Left renal cortex interstitium (tissue), 4 donors: ENCODE data around the gene APLN. TPM values are rescaled to one million over a fixed set of nuclear protein-coding genes. Genes with fewer than 3 reads are reported as not detected.

Experiments
- DNase-seq, 4 donors: peaks; one replicate each; pipeline ENCODE4 v3.0.0-alpha.2; 2013; ENCODE audit warnings: low read depth in 4 of 4, low spot score in 2 of 4, missing footprints in 1 of 4
- polyA plus RNA-seq, 4 donors: library from polyadenylated mRNA; unstranded; fragments of 120-200 nt; gene quantifications; one replicate each; pipeline ENCODE4 v1.2.1, GENCODE V29; 2013; ENCODE audit not compliant: insufficient read length in 4 of 4

Gene APLN
- polyA plus RNA-seq = 1 to 10 TPM; 4.8 to 8.6 (median 6.8) TPM

DNA sequence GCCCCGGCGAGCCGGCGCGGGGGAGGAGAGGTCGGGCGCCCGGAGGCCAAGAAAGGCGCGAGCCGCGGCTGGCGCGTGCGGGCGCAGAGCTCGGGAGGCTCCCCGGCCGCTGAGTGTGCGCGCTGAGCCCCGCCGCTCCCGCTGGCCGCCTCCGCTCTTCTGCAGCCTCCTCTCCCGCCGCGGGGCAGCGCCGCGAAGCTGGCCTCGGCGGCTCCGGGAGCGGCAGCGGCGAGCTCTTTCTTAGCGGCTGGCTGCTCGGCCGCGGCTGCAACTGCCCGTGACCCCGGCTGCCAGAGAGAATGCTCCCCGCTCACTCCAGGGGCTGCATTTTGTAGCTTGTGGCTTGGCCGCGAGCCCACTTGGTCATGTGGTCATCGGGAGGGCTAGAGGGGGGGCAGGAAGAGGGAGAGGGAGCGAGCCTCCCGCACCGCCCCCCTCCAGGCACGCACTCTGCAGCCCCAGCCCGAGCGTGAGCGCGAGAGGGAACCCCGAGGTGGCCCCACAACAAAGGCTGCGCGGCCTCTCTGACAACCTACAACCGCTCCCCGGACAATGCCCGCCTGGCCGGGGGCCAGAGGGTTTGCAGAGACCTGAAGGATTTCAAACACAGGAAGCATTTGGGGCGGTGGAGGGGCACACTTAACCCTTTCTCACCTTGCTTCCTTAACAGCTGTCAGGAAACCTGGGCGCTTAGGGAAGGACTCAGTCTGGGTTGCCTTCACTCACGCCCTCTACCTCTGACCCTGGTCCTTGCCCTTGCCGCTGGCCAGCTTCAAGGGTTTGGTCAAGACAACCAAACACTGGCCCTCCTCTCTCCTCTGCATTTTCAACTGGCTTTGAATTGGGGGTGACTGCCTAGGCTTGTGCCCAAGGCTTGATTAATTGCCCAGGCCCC, at the start of gene APLN:
APLN (minus strand) TSS at position 305 of the 895 bp plus-strand sequence. CDS start 326 bp downstream, outside the sequence.
- no peak for DNase-seq

DNA sequence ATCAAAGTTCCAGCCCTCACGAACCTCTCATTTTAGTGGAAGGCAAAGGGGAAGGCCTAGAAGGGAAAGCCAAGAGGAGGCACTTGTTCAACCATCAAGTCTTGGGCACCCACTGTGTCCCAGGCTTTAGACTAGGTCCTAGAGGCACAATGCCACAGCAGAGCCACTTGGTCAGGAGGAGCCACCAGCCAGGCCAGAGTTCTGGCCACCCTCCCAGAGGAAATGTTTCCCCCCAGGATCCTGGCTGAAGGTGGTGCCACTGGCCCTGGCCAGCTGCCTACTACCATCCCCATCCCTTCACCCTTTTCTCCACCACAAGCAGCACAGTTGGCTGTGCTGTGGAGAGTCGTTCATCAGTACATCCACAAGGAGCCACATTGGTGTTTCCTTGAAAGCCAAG, 49.7 kb upstream of the APLN start:
- no peak for DNase-seq

DNA sequence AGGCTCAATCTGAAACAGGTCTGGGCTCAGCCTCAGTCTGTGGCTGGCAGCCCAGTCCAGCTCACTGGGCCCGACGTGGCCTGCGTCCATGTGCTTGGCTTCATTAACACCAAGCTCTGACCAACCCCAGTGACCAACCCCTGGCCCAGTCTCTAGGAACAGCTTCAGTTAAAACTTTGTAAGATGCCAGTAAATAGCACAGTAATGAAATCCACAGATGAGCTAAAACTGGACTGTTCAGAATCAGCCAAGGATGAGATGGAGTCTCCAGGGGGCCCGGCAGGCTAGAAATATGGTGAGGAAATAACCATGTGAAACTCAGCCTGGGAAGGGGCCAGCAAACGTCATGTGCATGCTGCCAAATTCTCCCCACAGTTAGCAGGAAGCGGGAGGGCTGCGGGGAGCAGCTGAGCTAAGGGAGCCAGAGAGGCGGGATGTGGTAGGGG, 46.9 kb upstream of the APLN start:
- DNase-seq = no peak

GRCh38 chrX:129700536-129700935, 45.8 kb upstream of the APLN start:
- no peak for DNase-seq

DNA sequence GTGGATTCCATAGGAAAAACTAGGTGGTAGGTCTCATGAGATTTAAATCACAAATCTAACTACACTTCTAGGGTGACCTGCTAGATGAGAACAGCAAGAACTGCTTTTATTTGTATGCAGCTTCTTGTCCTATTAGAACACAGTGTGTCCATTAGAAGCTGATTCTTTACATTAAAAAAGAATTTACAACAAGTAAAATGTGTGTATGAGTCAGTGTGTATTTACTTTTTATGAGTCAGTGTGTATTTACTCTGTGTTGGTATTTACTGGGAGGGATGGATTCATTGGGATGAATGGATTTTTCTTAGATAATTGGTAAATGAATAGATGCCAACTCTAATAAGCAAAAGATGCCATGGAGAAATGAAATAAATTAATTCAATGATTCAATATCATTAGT, 43.4 kb upstream of the APLN start:
- no peak for DNase-seq

DNA sequence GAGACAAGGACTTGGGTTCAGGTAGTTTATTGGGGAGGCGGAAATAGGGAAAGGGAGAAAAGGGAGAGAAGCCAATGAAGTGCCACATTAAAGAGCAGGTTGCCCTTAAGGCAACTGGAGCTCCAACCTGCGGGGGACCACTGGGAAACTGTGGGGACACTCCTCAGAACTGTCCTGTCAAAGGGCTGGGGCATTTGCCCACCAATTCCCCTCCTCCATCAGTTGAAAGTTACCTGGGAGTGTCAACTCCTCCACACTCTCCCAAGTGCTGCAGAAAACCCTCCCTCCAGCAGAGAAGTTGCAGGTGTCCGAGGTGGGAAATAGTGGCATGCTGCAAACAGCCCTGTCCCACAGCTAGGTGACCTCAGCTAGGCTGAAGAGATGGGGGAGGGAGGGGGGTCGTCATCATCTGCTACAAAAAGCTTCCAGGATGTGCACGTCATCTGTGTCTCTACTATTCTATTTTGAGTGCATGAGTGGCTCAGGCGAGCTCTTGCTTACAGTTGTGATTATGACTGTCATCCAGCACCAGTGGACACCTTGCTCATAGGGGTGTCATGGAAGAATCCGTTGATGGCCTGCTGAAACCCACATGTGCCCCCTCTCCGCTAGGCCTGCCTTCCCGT, 42.6 kb upstream of the APLN start:
- DNase-seq = no peak

- no peak for DNase-seq
These were observed 41.9 kb upstream of the APLN start for GRCh38 chrX:129696463-129697155.

DNA sequence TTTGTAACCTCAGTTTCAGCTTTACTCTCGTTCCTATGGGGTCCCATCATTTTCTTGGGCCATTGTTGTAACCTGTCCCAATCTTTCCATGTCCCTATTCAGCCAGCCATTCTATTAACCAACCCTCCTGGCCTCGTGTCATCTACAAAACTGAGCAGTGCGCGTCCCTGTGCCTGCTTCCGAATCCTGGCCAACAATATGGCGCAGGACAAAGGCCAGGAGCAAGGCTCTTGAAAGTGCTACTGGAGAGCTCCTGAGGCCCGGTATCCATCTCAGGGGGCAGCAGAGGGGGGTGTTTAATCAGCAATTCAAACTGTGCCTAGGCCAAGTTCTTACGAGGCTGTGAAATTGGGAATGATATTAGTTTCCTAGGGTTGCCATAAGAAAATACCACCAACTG, 41.2 kb upstream of the APLN start:
- no peak for DNase-seq

DNA sequence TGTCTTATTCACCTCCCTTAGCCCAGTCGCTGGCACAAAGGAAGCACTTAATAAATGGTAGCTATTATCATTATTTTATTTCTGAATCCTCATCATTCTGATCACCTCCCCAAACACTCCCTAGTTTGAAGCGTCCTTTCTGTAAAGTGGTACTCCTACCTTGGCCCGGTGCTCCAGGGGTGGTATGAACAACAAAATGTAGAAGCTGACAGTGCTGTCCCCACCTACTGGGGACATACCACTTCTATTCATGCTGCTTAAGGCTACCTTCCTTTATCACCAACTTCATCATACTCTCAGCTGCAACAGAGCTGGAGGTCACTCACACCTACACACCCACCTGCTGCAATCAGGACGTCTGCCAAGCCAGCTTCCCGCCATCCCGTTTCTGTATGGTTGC, 40.8 kb upstream of the APLN start:
- no peak for DNase-seq

DNA sequence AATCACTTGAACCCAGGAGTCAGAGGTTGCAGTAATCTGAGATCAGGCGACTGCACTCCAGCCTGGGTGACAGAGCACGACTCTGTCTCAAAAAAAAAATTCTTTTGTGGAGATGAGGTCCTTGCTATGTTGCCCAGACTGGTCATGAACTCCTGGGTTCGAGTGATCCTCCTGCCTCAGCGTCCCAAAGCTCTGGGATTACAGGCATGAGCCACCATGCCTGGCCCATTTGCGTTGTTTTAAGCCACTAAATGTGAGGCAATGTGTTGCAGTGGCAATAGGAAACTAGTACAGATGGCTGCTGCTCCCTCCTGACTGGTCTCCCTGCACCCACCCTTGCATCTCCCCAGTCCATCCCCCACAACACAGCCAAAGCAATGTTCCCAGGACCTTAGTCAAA, 40.0 kb upstream of the APLN start:
- no peak for DNase-seq

GRCh38 chrX:129693354-129693753, 38.6 kb upstream of the APLN start:
- DNase-seq = no peak

GRCh38 chrX:129690435-129690834, 35.7 kb upstream of the APLN start:
- no peak for DNase-seq

- DNase-seq = no peak
These were observed 35.0 kb upstream of the APLN start for GRCh38 chrX:129689796-129690195.

DNA sequence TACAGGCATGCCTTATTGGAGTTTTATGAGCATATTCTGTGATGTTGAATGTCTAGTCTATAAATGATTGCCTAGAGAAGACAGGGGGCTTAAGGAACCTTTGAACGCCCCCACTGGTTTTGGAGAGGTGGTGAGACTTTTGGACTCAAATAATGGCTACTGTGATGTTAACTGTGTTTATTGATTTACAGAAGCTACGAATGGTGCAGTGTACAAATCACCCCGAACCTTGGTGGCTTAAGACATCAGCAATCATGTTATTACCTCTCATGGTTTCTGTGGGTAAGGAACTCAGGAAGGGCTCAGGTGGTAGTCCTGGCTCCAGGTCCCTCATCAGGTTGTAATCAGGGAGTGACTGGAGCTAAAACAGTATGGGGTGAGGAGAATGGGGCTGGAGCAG, 33.3 kb upstream of the APLN start:
- DNase-seq = no peak

DNA sequence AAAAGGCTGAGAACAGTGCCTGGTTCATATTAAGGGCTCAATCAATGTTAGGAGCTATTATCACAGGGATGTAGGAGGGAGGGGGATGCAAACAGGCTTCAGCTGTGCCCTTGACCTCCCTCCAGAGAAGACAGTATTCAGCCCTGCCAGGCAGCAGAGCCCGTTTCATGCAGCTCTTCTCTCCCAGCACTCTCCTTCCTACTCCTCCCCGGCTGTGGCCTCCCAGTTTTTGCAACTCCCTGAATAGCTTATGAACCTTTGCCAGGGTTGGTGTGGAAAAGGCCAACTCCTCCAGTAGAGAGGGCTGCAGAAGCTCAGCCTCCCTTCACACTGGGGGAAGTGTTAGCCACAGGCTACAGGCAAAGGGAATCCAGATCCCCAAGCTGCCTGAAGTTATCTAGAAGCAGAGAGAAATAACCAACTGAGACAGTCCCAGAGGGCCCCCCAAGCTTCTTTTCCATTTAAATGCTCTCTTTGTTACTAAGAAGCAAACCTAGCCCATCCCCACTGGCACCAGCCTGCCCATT, 31.7 kb upstream of the APLN start:
- no peak for DNase-seq

GRCh38 chrX:129682979-129683378, 28.2 kb upstream of the APLN start:
- no peak for DNase-seq

GRCh38 chrX:129679901-129680300, 25.1 kb upstream of the APLN start:
- no peak for DNase-seq

- no peak for DNase-seq
These were observed 23.9 kb upstream of the APLN start for GRCh38 chrX:129678614-129679195.

- no peak for DNase-seq
These were observed 12.7 kb upstream of the APLN start for GRCh38 chrX:129667412-129667811.

DNA sequence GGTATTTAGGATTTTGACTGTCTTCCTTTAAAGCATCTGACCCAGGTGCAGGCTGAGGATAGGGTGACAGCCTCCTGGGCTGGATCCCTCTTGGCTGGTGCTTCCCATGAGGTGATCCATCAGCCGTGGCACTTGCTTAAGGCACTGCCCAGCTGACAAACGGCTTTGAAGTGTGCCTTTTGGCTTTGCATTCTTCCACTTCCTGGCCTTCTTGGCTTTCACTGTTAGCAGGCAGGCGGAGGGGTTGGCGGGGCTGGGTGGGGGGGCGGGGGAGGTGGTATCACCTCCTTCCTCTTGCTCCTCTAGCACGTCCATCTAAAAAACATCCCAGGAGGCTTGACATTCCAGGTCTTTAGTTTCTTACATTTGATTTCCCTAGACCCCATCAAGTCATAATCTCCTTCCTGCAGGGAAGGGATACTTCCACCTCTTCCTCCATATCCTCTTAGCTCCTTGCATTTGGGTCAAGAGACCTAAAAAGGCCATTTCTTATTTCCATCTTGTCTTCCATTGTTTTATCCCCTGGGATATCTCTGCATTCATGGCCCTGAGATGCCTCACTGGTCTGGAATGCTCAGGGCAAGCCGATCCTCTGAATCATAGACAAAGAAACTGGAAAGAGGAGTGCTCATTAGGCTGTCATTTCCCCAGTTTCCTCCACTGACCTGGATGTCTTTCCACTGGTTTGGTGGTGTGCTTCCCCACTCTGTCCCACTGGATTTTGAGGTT, 11.3 kb upstream of the APLN start:
- DNase-seq = no peak
